Retinal pigment epithelial cell (primary cell): ENCODE data around the gene ZNF133.

ENCODE experiments used
- DNase-seq: peaks from one replicate; pipeline ENCODE4 v3.0.0-alpha.2; 2010; ENCODE audit warnings: low read depth
- H3K4me3 ChIP-seq: 2 replicates; pipeline ENCODE4 v1.5.1; 2011; ENCODE audit warnings: mild to moderate bottlenecking, low read length, control low read depth, moderate library complexity
- CTCF ChIP-seq: conservative IDR thresholded peaks from 2 replicates; pipeline ENCODE4 v1.5.1; 2011; ENCODE audit warnings: low read depth, low read length, control low read depth, inconsistent platforms

The ZNF133 gene

GRCh38 chr20:18360635-18361034 is 72.3 kb downstream of the ZNF133 start:
- H3K4me3 ChIP-seq, result no peak overlapping the region
- TF ChIP-seq CTCF, result no peak
- DNase-seq, result no peak

- no peak for TF ChIP-seq CTCF
- no peak overlapping the region for H3K4me3 ChIP-seq
- DNase-seq, result no peak
Measured at GRCh38 chr20:18361678-18362077, 73.4 kb downstream of the ZNF133 start.

- DNase-seq, result no peak
- no peak overlapping the region for H3K4me3 ChIP-seq
- TF ChIP-seq CTCF, result no peak
Measured at GRCh38 chr20:18362916-18363315, 74.6 kb downstream of the ZNF133 start.

- H3K4me3 ChIP-seq, result no peak overlapping the region
- no peak for DNase-seq
- TF ChIP-seq CTCF, result no peak
Measured at GRCh38 chr20:18363708-18364107, 75.4 kb downstream of the ZNF133 start.

- no peak for TF ChIP-seq CTCF
- DNase-seq, result no peak
Measured at GRCh38 chr20:18364768-18365167, 76.4 kb downstream of the ZNF133 start.

More at GRCh38 chr20:18364768-18365167, 76.4 kb downstream of the ZNF133 start:
- no peak overlapping the region for H3K4me3 ChIP-seq
